HepG2 (cell line): ENCODE data around the gene RASGRP4. TPM values are rescaled to one million over a fixed set of nuclear protein-coding genes. Genes with fewer than 3 reads are reported as not detected.

Source experiments
- ARNT2 ChIP-seq: sonication (generic); formaldehyde crosslinking; IDR thresholded peaks from 2 replicates; pipeline ENCODE4 v1.8.0; 2022; ENCODE audit warnings: mild to moderate bottlenecking, low read depth, missing genetic modification reagents, moderate library complexity
- BORCS8-MEF2B ChIP-seq: sonication (generic); formaldehyde crosslinking; IDR thresholded peaks from 2 replicates; pipeline ENCODE4 v1.8.0; 2022; ENCODE audit warnings: mild to moderate bottlenecking, missing genetic modification reagents
- CHD4 ChIP-seq: fragments of 200-600 bp; sonication (generic); IDR thresholded peaks from 2 replicates; pipeline ENCODE4 v1.7.0; 2017; ENCODE audit warnings: mild to moderate bottlenecking, low read length, borderline replicate concordance
- EED ChIP-seq: sonication (generic); formaldehyde crosslinking; IDR thresholded peaks from 2 replicates; pipeline ENCODE4 v1.5.0; 2020; ENCODE audit warnings: mild to moderate bottlenecking, missing genetic modification reagents
- FOXA3 ChIP-seq: IDR thresholded peaks from 2 replicates; pipeline ENCODE4 v1.6.1; 2016; ENCODE audit warnings: missing genetic modification reagents, missing compliant biosample characterization
- SIX4 ChIP-seq: sonication (generic); formaldehyde crosslinking; IDR thresholded peaks from 2 replicates; pipeline ENCODE4 v1.4.0; 2020; ENCODE audit warnings: missing genetic modification reagents
- ZKSCAN1 ChIP-seq: fragments of 150-350 bp; IDR thresholded peaks from 2 replicates; pipeline ENCODE4 v1.6.1; 2014; ENCODE audit warnings: low read length
- ZNF292 ChIP-seq: sonication (generic); formaldehyde crosslinking; IDR thresholded peaks from 2 replicates; pipeline ENCODE4 v1.8.1; 2022; ENCODE audit warnings: mild to moderate bottlenecking, low read depth, missing genetic modification reagents, borderline replicate concordance
- ZNF383 ChIP-seq: sonication (generic); formaldehyde crosslinking; IDR thresholded peaks from 2 replicates; pipeline ENCODE4 v1.4.0; 2020; ENCODE audit warnings: missing genetic modification reagents, mild to moderate bottlenecking, borderline replicate concordance
- ZNF432 ChIP-seq: sonication (generic); formaldehyde crosslinking; IDR thresholded peaks from 2 replicates; pipeline ENCODE4 v1.5.0; 2020; ENCODE audit warnings: missing genetic modification reagents, mild to moderate bottlenecking, borderline replicate concordance
- ZNF549 ChIP-seq: sonication (generic); formaldehyde crosslinking; IDR thresholded peaks from 2 replicates; pipeline ENCODE4 v1.5.0; 2020; ENCODE audit warnings: missing genetic modification reagents
- polyA plus RNA-seq, 8 experiments: library from polyadenylated mRNA; depleted of rRNA in 3 of 8; stranded (reverse) in 7 of 8; unstranded in 1 of 8; fragments of >200 nt; fragmentation: Illumina TruSeq in 4 of 8; extraction: Trizol in 4 of 8; gene quantifications; 2 replicates each; pipeline versions ENCODE4 v1.2.1 to v1.2.3, GENCODE V29; 2011 to 2016; ENCODE audit warnings: low read depth in 4 of 8, missing spikeins in 1 of 8, mixed read lengths in 1 of 8; ENCODE audit not compliant: insufficient read depth in 1 of 8
- total RNA-seq, 5 experiments: library from RNA; depleted of rRNA; stranded (reverse); fragments of >200 nt; fragmentation: Illumina TruSeq; extraction: Trizol; gene quantifications; 2 replicates each; pipeline ENCODE4 v1.2.3, GENCODE V29; 2016; ENCODE audit warnings: low read depth in 1 of 5
- TF ChIP-seq, protein P1 (sequence below): sonication (generic); formaldehyde crosslinking; IDR thresholded peaks from 2 replicates; pipeline ENCODE4 v1.4.0; 2020; ENCODE audit warnings: mild to moderate bottlenecking, missing genetic modification reagents
- TF ChIP-seq, protein P2 (sequence below): sonication (generic); formaldehyde crosslinking; IDR thresholded peaks from 2 replicates; pipeline ENCODE4 v1.5.1; 2020; ENCODE audit warnings: missing genetic modification reagents, mild to moderate bottlenecking, borderline replicate concordance
- TF ChIP-seq, protein P3 (sequence below): sonication (generic); formaldehyde crosslinking; IDR thresholded peaks from 2 replicates; pipeline ENCODE4 v1.4.0; 2020; ENCODE audit warnings: missing genetic modification reagents
- TF ChIP-seq, protein P4 (sequence below): sonication (generic); formaldehyde crosslinking; IDR thresholded peaks from 2 replicates; pipeline ENCODE4 v1.4.0; 2020; ENCODE audit warnings: missing genetic modification reagents

Gene RASGRP4
- total and polyA plus RNA-seq, 2 of the 13 experiments (the other 11 are each of a cell fraction or from before 2014, with no cell fraction given) = not detected

DNA sequence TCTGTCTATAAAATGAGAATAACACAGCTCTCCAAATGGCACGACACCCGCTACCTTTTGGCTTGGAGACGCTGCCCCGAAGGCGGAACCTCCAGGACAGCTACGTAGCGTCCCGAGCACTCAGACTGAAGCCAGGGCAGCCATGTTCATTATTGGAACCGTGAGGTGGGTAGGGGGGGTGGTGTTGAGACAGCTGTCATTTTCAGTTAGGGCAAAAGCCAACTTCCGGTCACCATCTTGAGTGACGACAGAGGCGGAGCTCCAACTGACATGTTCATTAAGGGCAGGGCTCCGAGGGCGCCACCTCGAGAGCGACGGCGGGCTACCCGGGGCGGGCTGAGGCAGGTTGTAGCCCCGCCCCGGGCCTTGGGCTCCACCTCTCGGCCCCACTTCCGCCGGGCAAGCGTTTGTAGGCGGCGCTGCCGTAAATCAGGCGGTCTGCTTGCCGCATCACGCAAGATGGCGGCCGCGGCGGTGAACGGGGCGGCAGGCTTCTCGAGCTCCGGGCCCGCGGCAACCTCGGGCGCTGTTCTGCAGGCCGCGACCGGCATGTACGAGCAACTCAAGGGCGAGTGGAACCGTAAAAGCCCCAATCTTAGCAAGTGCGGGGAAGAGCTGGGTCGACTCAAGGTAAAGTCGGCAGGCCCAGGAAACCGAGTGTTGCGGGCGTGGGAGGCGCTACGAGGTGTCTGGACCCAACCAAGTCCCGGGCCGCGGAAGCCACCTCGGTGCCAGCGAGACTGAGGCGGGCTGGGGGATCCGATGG is 51.5 kb downstream of the RASGRP4 start, which contains the start of gene PSMD8 (continued):
- TF ChIP-seq, protein P1, sequence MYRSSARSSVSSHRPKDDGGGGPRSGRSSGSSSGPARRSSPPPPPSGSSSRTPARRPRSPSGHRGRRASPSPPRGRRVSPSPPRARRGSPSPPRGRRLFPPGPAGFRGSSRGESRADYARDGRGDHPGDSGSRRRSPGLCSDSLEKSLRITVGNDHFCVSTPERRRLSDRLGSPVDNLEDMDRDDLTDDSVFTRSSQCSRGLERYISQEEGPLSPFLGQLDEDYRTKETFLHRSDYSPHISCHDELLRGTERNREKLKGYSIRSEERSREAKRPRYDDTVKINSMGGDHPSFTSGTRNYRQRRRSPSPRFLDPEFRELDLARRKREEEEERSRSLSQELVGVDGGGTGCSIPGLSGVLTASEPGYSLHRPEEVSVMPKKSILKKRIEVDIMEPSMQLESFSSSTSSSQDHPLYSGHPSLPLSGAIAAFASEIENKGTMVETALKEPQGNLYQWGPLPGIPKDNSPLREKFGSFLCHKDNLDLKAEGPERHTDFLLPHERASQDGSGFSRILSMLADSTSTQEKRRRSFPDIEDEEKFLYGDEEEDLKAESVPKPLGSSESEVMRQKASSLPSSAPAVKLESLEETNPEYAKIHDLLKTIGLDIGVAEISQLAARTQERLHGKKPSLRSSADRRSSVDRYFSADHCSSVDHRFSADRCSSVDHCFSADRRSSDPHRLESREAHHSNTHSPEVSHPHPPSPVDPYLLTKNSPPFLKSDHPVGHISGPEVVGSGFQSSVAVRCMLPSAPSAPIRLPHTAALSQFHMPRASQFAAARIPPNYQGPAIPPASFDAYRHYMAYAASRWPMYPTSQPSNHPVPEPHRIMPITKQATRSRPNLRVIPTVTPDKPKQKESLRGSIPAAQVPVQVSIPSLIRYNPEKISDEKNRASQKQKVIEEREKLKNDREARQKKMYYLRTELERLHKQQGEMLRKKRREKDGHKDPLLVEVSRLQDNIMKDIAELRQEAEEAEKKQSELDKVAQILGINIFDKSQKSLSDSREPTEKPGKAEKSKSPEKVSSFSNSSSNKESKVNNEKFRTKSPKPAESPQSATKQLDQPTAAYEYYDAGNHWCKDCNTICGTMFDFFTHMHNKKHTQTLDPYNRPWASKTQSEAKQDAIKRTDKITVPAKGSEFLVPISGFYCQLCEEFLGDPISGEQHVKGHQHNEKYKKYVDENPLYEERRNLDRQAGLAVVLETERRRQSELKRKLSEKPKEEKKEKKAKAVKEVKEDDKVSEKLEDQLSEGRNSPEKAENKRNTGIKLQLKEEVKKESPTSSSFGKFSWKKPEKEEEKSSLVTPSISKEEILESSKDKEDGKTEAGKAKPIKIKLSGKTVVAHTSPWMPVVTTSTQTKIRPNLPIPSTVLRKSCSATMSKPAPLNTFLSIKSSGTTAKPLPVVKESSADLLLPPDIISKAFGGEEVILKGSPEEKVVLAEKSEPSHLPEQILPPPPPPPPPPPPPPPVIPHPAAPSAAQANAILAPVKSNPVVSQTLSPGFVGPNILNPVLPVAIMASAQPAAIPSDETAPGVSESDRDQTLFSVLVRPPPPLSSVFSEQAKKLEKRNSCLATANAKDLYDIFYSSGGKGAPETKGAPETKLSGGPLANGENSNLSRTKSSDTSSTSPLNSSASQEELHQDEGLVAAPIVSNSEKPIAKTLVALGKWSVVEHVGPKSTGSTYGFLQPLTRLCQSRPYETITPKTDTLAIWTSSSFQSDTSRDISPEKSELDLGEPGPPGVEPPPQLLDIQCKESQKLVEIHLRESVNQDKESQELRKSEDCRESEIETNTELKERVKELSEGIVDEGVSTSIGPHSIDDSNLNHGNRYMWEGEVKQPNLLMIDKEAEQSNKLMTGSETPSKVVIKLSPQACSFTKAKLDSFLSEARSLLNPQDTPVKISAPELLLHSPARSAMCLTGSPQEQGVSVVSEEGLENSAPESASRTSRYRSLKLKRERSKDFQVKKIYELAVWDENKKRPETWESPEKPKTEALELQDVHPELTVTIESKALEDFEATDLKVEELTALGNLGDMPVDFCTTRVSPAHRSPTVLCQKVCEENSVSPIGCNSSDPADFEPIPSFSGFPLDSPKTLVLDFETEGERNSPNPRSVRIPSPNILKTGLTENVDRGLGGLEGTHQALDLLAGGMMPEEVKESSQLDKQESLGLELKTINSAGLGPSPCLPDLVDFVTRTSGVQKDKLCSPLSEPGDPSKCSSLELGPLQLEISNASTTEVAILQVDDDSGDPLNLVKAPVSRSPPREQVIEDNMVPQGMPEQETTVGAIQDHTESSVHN (CRISPR knock-in tag) = no peak
- TF ChIP-seq EED (CRISPR knock-in tag) = peak; percentile 92
- no peak; the same call in 1 of the 2 replicates for TF ChIP-seq SIX4 (CRISPR knock-in tag)
- TF ChIP-seq BORCS8-MEF2B (CRISPR knock-in tag) = 0 out of 2 replicates have a peak, but pooled peaks have one; percentile 4
- TF ChIP-seq, protein P2, sequence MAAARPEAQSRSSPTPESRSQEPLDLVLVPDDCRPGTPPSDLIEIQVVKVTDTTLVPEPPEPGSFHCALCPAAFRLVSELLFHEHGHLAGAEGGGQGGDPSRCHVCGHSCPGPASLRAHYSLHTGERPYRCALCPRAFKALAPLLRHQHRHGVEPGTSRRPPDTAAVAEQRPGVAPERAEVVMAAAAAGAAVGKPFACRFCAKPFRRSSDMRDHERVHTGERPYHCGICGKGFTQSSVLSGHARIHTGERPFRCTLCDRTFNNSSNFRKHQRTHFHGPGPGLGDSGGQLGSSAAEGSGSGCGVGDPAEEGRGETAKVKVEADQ = peak; percentile 34; the same call in 1 of the 2 replicates
- TF ChIP-seq, protein P3, sequence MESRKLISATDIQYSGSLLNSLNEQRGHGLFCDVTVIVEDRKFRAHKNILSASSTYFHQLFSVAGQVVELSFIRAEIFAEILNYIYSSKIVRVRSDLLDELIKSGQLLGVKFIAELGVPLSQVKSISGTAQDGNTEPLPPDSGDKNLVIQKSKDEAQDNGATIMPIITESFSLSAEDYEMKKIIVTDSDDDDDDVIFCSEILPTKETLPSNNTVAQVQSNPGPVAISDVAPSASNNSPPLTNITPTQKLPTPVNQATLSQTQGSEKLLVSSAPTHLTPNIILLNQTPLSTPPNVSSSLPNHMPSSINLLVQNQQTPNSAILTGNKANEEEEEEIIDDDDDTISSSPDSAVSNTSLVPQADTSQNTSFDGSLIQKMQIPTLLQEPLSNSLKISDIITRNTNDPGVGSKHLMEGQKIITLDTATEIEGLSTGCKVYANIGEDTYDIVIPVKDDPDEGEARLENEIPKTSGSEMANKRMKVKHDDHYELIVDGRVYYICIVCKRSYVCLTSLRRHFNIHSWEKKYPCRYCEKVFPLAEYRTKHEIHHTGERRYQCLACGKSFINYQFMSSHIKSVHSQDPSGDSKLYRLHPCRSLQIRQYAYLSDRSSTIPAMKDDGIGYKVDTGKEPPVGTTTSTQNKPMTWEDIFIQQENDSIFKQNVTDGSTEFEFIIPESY (CRISPR knock-in tag) = 0 out of 2 replicates have a peak, but pooled peaks have one; percentile 49
- no peak for TF ChIP-seq ZNF432
- TF ChIP-seq ZNF292 (CRISPR knock-in tag) = peak; percentile 61; the same call in 1 of the 2 replicates
- TF ChIP-seq FOXA3 = peak; percentile 15; the same call in 1 of the 2 replicates
- no peak for TF ChIP-seq ZKSCAN1
- TF ChIP-seq ARNT2 = peak; percentile 94
- 0 out of 2 replicates have a peak, but pooled peaks have one; percentile 66 for TF ChIP-seq ZNF549 (CRISPR knock-in tag)
- TF ChIP-seq, protein P4, sequence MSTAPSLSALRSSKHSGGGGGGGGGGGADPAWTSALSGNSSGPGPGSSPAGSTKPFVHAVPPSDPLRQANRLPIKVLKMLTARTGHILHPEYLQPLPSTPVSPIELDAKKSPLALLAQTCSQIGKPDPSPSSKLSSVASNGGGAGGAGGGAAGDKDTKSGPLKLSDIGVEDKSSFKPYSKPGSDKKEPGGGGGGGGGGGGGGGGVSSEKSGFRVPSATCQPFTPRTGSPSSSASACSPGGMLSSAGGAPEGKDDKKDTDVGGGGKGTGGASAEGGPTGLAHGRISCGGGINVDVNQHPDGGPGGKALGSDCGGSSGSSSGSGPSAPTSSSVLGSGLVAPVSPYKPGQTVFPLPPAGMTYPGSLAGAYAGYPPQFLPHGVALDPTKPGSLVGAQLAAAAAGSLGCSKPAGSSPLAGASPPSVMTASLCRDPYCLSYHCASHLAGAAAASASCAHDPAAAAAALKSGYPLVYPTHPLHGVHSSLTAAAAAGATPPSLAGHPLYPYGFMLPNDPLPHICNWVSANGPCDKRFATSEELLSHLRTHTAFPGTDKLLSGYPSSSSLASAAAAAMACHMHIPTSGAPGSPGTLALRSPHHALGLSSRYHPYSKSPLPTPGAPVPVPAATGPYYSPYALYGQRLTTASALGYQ (CRISPR knock-in tag) = peak; percentile 19; the same call in 1 of the 2 replicates
- no peak for TF ChIP-seq ZNF383 (CRISPR knock-in tag)
- no peak for TF ChIP-seq CHD4
